Vagina (tissue), 2 donors: ENCODE data around the gene ANKRD10.

Source experiments
- POLR2AphosphoS5 ChIP-seq, 2 donors: sonication (generic); formaldehyde crosslinking; IDR thresholded peaks; one replicate each; pipeline ENCODE4 v1.9.0; 2017; ENCODE audit warnings: antibody characterized with exemption in 2 of 2, mild to moderate bottlenecking in 2 of 2, low read depth in 1 of 2; ENCODE audit not compliant: insufficient read depth in 1 of 2
- TF ChIP-seq, protein P1 (sequence below), 3 experiments: fragments of 450-650 bp in 2 of 3; fragments of 200-600 bp in 1 of 3; sonication (generic) in 1 of 3; IDR thresholded peaks; one replicate each; pipeline ENCODE4 v1.5.1; 2017 to 2019; ENCODE audit warnings: antibody characterized with exemption in 3 of 3, mild to moderate bottlenecking in 2 of 3, moderate library complexity in 2 of 3

- TF ChIP-seq, protein P1, sequence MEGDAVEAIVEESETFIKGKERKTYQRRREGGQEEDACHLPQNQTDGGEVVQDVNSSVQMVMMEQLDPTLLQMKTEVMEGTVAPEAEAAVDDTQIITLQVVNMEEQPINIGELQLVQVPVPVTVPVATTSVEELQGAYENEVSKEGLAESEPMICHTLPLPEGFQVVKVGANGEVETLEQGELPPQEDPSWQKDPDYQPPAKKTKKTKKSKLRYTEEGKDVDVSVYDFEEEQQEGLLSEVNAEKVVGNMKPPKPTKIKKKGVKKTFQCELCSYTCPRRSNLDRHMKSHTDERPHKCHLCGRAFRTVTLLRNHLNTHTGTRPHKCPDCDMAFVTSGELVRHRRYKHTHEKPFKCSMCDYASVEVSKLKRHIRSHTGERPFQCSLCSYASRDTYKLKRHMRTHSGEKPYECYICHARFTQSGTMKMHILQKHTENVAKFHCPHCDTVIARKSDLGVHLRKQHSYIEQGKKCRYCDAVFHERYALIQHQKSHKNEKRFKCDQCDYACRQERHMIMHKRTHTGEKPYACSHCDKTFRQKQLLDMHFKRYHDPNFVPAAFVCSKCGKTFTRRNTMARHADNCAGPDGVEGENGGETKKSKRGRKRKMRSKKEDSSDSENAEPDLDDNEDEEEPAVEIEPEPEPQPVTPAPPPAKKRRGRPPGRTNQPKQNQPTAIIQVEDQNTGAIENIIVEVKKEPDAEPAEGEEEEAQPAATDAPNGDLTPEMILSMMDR (IDR thresholded peaks at IDR 0.05), result no peak
- TF ChIP-seq POLR2AphosphoS5 (IDR thresholded peaks at IDR 0.05; ENCODE audit: insufficient read depth in 1 of 2, low read depth in 1 of 2), result no peak
Observed at GRCh38 chr13:110938662-110939421, 24.0 kb upstream of the ANKRD10 start.
